ENCODE data around the gene OLFM4.

Gene OLFM4

GRCh38 chr13:53073711-53074110 lies 45.1 kb downstream of the OLFM4 start:
- no peak for DNase-seq

- no peak for DNase-seq
Measured at GRCh38 chr13:53074114-53074513, 45.5 kb downstream of the OLFM4 start.

- DNase-seq, result no peak
Measured at GRCh38 chr13:53075356-53076041, 46.9 kb downstream of the OLFM4 start.

GRCh38 chr13:53079691-53080090 lies 51.1 kb downstream of the OLFM4 start:
- DNase-seq, result no peak

- no peak for DNase-seq
Measured at GRCh38 chr13:53088871-53089270, 60.3 kb downstream of the OLFM4 start.

- no peak for DNase-seq
Measured at GRCh38 chr13:53089951-53090350, 61.3 kb downstream of the OLFM4 start.

- no peak for DNase-seq
Measured at GRCh38 chr13:53090461-53090860, 61.8 kb downstream of the OLFM4 start.

- no peak for DNase-seq
Measured at GRCh38 chr13:53092931-53093330, 64.3 kb downstream of the OLFM4 start.

- DNase-seq, result no peak
Measured at GRCh38 chr13:53098455-53098854, 69.8 kb downstream of the OLFM4 start.

GRCh38 chr13:53100394-53101063 lies 71.9 kb downstream of the OLFM4 start:
- no peak for DNase-seq

Data from stimulated activated CD4-positive, alpha-beta T cell treated with anti-CD3 and anti-CD28 coated beads, Interleukin-2, amount 100 ng/mL, for 24 hours (primary cell).